Heart left ventricle (tissue), 13 donors: ENCODE measurements around the gene C2.

ENCODE experiments used
- POLR2A ChIP-seq, 2 donors: fragments of 450-650 bp; IDR thresholded peaks; one replicate each; pipeline ENCODE4 v1.6.1; 2017; ENCODE audit warnings: antibody characterized with exemption in 2 of 2, mild to moderate bottlenecking in 2 of 2, moderate library complexity in 2 of 2
- TF ChIP-seq, protein P1 (sequence below), 12 donors: fragments of 200-600 bp; sonication (generic) in 4 of 12; IDR thresholded peaks; one replicate each; pipeline versions ENCODE4 v1.5.0 to v1.8.0; 2018 to 2022; ENCODE audit warnings: antibody characterized with exemption in 12 of 12, mild to moderate bottlenecking in 5 of 12
- donor health status: ischemic (EF 13 %, LVEDD 7.1; RV severe dilation, severe dysfunction).
- donor health status: DM: no; HTN: yes; CAD: no.
- donor health status: DM: no; HTN: no; CAD: no.
- donor health status: ischemic (EF 25% LVEDD 6.9; RV normal size, moderate dysfunction).
- donor health status: ischemic (EF 25% LVEDD 5.7; RV mildly dilated, moderate dysfunction).
- donor health status: ischemic (EF 35%, LVEDD 5.7; RV mildly dilated, moderate dysfunction).
- donor health status: nonischemic (EF 11% LVEDD 7.7; RV severe dilation, severe dysfunction).
- donor health status: DM: yes; HTN: yes; CAD: no.
- donor health status: PGD.
- donor health status: ischemic (EF 29% LVEDD 5.4; RV normal size, mild dysfunction).
- donor health status: nonischemic (EF 23%, LVEDD 6.1; RV moderate dilation, normal function).

DNA sequence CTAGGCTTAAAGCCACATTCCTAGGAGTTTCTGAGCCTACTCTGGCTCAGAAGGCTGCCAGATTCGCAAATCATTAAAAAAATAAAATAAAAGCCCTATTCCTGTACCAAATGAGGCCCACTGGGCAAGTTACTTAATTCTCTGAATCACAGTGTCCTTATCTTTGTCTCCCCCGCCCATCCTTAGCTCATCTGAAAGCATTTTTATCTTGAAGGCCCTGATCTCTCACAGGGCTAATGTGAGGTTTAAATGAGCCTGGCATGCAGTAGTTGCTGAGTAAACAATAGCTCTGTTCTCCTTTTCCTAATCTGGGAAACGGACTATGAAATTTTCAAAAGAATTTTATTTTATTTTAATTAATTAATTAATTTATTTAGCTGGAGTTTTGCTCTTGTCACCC lies 23.6 kb upstream of the C2 start:
- TF ChIP-seq POLR2A (IDR thresholded peaks at IDR 0.05): no peak
- TF ChIP-seq, protein P1, sequence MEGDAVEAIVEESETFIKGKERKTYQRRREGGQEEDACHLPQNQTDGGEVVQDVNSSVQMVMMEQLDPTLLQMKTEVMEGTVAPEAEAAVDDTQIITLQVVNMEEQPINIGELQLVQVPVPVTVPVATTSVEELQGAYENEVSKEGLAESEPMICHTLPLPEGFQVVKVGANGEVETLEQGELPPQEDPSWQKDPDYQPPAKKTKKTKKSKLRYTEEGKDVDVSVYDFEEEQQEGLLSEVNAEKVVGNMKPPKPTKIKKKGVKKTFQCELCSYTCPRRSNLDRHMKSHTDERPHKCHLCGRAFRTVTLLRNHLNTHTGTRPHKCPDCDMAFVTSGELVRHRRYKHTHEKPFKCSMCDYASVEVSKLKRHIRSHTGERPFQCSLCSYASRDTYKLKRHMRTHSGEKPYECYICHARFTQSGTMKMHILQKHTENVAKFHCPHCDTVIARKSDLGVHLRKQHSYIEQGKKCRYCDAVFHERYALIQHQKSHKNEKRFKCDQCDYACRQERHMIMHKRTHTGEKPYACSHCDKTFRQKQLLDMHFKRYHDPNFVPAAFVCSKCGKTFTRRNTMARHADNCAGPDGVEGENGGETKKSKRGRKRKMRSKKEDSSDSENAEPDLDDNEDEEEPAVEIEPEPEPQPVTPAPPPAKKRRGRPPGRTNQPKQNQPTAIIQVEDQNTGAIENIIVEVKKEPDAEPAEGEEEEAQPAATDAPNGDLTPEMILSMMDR (IDR thresholded peaks at IDR 0.05): no peak
